Hepatocyte (in vitro differentiated cells): ENCODE measurements around the gene SLITRK4.

Experiments
- CTCF ChIP-seq: fragments of 200-600 bp; sonication (generic); IDR thresholded peaks from 2 replicates; pipeline ENCODE4 v1.5.1; 2016; ENCODE audit warnings: antibody characterized with exemption, mild to moderate bottlenecking; ENCODE audit not compliant: poor library complexity
- EZH2 ChIP-seq: fragments of 200-600 bp; sonication (generic); IDR thresholded peaks from 2 replicates; pipeline ENCODE4 v1.6.1; 2016; ENCODE audit warnings: antibody characterized with exemption, mild to moderate bottlenecking, borderline replicate concordance
- EZH2phosphoT487 ChIP-seq: fragments of 200-600 bp; sonication (generic); IDR thresholded peaks from one replicate; pipeline ENCODE4 v1.6.1; 2018; ENCODE audit warnings: antibody characterized with exemption, mild to moderate bottlenecking, low read depth, moderate library complexity; ENCODE audit not compliant: unreplicated experiment, severe bottlenecking

- TF ChIP-seq EZH2 (no peak), CTCF (no peak), EZH2phosphoT487 (no peak)
Measured at GRCh38 chrX:143674926-143675325, 39.0 kb upstream of the SLITRK4 start.
